GM04503 (cell line): Measurements from ENCODE around the gene TMEM220.

ENCODE experiments used
- DNase-seq: peaks from one replicate; pipeline ENCODE4 v3.0.0-alpha.2; 2012; ENCODE audit warnings: low read depth

The TMEM220 gene

GRCh38 chr17:10729334-10730193, at the start of gene TMEM220:
Gene TMEM220, minus strand, starts transcription at chr17:10730023. Its CDS starts 172 bp downstream, at chr17:10729851.
- DNase-seq = peak; percentile 34

- DNase-seq = no peak
These were observed 49.8 kb upstream of the TMEM220 start for GRCh38 chr17:10779609-10780008.

GRCh38 chr17:10777890-10778289, 48.1 kb upstream of the TMEM220 start:
- DNase-seq = no peak

GRCh38 chr17:10777131-10777807, 47.4 kb upstream of the TMEM220 start:
- DNase-seq = no peak

GRCh38 chr17:10776381-10776780, 46.6 kb upstream of the TMEM220 start:
- no peak for DNase-seq

GRCh38 chr17:10775740-10776356, 46.0 kb upstream of the TMEM220 start:
- no peak for DNase-seq

GRCh38 chr17:10775058-10775457, 45.2 kb upstream of the TMEM220 start:
- DNase-seq = no peak

GRCh38 chr17:10773391-10773790, 43.6 kb upstream of the TMEM220 start:
- no peak for DNase-seq

GRCh38 chr17:10772425-10773380, 42.9 kb upstream of the TMEM220 start:
- DNase-seq = no peak

GRCh38 chr17:10771148-10771547, 41.3 kb upstream of the TMEM220 start:
- DNase-seq = no peak

GRCh38 chr17:10769840-10770239, 40.0 kb upstream of the TMEM220 start:
- no peak for DNase-seq

GRCh38 chr17:10768750-10769251, 39.0 kb upstream of the TMEM220 start:
- no peak for DNase-seq

GRCh38 chr17:10767232-10767631, 37.4 kb upstream of the TMEM220 start:
- no peak for DNase-seq

- no peak for DNase-seq
These were observed 32.2 kb upstream of the TMEM220 start for GRCh38 chr17:10762037-10762436.

- no peak for DNase-seq
These were observed 31.5 kb upstream of the TMEM220 start for GRCh38 chr17:10761281-10761680.

GRCh38 chr17:10758062-10758461, 28.2 kb upstream of the TMEM220 start:
- no peak for DNase-seq

- DNase-seq = no peak
These were observed 27.8 kb upstream of the TMEM220 start for GRCh38 chr17:10757647-10758046.

GRCh38 chr17:10757067-10757466, 27.2 kb upstream of the TMEM220 start:
- DNase-seq = no peak

- DNase-seq = no peak
These were observed 26.8 kb upstream of the TMEM220 start for GRCh38 chr17:10756619-10757018.

GRCh38 chr17:10756185-10756584, 26.4 kb upstream of the TMEM220 start:
- no peak for DNase-seq

GRCh38 chr17:10755592-10756127, 25.8 kb upstream of the TMEM220 start:
- DNase-seq = no peak
